ENCODE results near the gene CCPG1. TPM values are rescaled to one million over a fixed set of nuclear protein-coding genes. Genes with fewer than 3 reads are reported as not detected.

The CCPG1 gene
- total RNA-seq, 1 experiment from 2014 or later: 17.1 TPM

GRCh38 chr15:55334997-55335396 is 73.2 kb downstream of the CCPG1 start:
- DNase-seq (ENCODE audit: low spot score): no peak
- Mint-ChIP-seq H3K9me3 (no peaks in the 10 kb centered on the region), H3K27me3 (ENCODE audit: low read depth) (no peaks in the 10 kb centered on the region), H3K36me3 (no peaks in the 10 kb centered on the region), H3K4me1 (no peaks in the 10 kb centered on the region), H3K4me3 (no peak overlapping the region), H3K27ac (no peak overlapping the region)
- TF ChIP-seq NFE2L1 (CRISPR knock-in tag; IDR thresholded peaks at IDR 0.05): no peak
- TF ChIP-seq SMAD3 (CRISPR knock-in tag; IDR thresholded peaks at IDR 0.05; ENCODE audit: borderline replicate concordance): no peak
- TF ChIP-seq RELA (CRISPR knock-in tag; IDR thresholded peaks at IDR 0.05; ENCODE audit: borderline replicate concordance): no peak
- no peak for TF ChIP-seq FOXP1 (CRISPR knock-in tag; IDR thresholded peaks at IDR 0.05; ENCODE audit: borderline replicate concordance)
- TF ChIP-seq HMGA2 (CRISPR knock-in tag; IDR thresholded peaks at IDR 0.05): no peak
- ChIA-PET POLR2A (no interaction called here), CTCF (no interaction called here)
- no peak for ATAC-seq

DNA sequence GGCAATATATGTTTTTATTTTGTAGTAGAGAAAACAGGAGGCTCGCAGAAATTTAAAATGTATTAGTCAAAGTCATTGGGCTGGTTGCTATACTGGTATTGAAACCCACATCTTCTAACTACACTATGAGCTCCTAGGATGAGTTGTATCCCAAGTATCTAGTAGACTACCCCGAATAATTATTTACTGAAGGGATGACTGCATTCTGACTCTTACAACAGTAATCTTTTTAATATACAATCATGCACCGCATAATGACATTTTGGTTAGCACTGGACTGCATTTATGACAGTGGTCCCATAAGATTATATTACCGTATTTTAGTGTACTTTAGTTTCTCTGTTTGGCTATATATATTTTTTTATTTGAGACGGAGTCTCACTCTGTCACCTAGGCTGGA is 73.8 kb downstream of the CCPG1 start:
- Mint-ChIP-seq H3K27ac (no peak overlapping the region), H3K27me3 (ENCODE audit: low read depth) (no peaks in the 10 kb centered on the region), H3K36me3 (no peaks in the 10 kb centered on the region), H3K4me3 (no peak overlapping the region), H3K9me3 (no peaks in the 10 kb centered on the region), H3K4me1 (no peaks in the 10 kb centered on the region)
- ATAC-seq: no peak
- ChIA-PET CTCF (no interaction called here), POLR2A (no interaction called here)
- no peak for TF ChIP-seq ZNF423 (CRISPR knock-in tag; IDR thresholded peaks at IDR 0.05)
- no peak for TF ChIP-seq ERG (CRISPR knock-in tag; IDR thresholded peaks at IDR 0.05)
- TF ChIP-seq MYBL2 (CRISPR knock-in tag; IDR thresholded peaks at IDR 0.05): no peak
- no peak for TF ChIP-seq OVOL2 (CRISPR knock-in tag; IDR thresholded peaks at IDR 0.05; ENCODE audit: borderline replicate concordance)
- no peak for TF ChIP-seq JAZF1 (CRISPR knock-in tag; IDR thresholded peaks at IDR 0.05)
- no peak for TF ChIP-seq ZNF121 (CRISPR knock-in tag; IDR thresholded peaks at IDR 0.05)
- TF ChIP-seq NR1H2 (CRISPR knock-in tag; IDR thresholded peaks at IDR 0.05): no peak
- TF ChIP-seq, protein P1, sequence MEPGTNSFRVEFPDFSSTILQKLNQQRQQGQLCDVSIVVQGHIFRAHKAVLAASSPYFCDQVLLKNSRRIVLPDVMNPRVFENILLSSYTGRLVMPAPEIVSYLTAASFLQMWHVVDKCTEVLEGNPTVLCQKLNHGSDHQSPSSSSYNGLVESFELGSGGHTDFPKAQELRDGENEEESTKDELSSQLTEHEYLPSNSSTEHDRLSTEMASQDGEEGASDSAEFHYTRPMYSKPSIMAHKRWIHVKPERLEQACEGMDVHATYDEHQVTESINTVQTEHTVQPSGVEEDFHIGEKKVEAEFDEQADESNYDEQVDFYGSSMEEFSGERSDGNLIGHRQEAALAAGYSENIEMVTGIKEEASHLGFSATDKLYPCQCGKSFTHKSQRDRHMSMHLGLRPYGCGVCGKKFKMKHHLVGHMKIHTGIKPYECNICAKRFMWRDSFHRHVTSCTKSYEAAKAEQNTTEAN (CRISPR knock-in tag; IDR thresholded peaks at IDR 0.05): no peak
- TF ChIP-seq FOXK1 (CRISPR knock-in tag; IDR thresholded peaks at IDR 0.05): no peak
- no peak for TF ChIP-seq ELF4 (CRISPR knock-in tag; IDR thresholded peaks at IDR 0.05; ENCODE audit: low read depth)
- no peak for TF ChIP-seq E2F5 (CRISPR knock-in tag; IDR thresholded peaks at IDR 0.05)
- no peak for TF ChIP-seq FOXJ3 (CRISPR knock-in tag; IDR thresholded peaks at IDR 0.05; ENCODE audit: borderline replicate concordance)
- no peak for TF ChIP-seq TP53 (CRISPR knock-in tag; IDR thresholded peaks at IDR 0.05)
- TF ChIP-seq ZNF425 (CRISPR knock-in tag; conservative IDR thresholded peaks at IDR 0.05): no peak
- TF ChIP-seq, protein P2, sequence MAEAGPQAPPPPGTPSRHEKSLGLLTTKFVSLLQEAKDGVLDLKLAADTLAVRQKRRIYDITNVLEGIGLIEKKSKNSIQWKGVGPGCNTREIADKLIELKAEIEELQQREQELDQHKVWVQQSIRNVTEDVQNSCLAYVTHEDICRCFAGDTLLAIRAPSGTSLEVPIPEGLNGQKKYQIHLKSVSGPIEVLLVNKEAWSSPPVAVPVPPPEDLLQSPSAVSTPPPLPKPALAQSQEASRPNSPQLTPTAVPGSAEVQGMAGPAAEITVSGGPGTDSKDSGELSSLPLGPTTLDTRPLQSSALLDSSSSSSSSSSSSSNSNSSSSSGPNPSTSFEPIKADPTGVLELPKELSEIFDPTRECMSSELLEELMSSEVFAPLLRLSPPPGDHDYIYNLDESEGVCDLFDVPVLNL (CRISPR knock-in tag; IDR thresholded peaks at IDR 0.05; ENCODE audit: borderline replicate concordance, low read depth): no peak
- no peak for TF ChIP-seq ZNF232 (CRISPR knock-in tag; IDR thresholded peaks at IDR 0.05)
- no peak for DNase-seq (ENCODE audit: low spot score)
